Prostate gland (tissue), 2 donors: Measurements from ENCODE around the gene CRTC1.

ENCODE experiments used
- CTCF ChIP-seq, 4 experiments: fragments of 200-600 bp in 2 of 4; fragments of 450-650 bp in 2 of 4; sonication (generic) in 2 of 4; IDR thresholded peaks; 1 replicate in 3 of 4; 2 replicates in 1 of 4; pipeline ENCODE4 v1.5.1; 2016 to 2019; ENCODE audit warnings: antibody characterized with exemption in 4 of 4, mild to moderate bottlenecking in 2 of 4, moderate library complexity in 2 of 4
- POLR2A ChIP-seq: fragments of 450-650 bp; IDR thresholded peaks from one replicate; pipeline ENCODE4 v1.6.1; 2016; ENCODE audit warnings: antibody characterized with exemption, mild to moderate bottlenecking

GRCh38 chr19:18653853-18654252 lies 29.6 kb upstream of the CRTC1 start:
- no peak for TF ChIP-seq POLR2A
- no peak for TF ChIP-seq CTCF (IDR thresholded peaks at IDR 0.05)
